ENCODE results near the gene VPS50.
"Not testable (repeated sequence)": the region's sequence is repeated elsewhere in the genome, so short reads cannot be mapped to it uniquely, and the experiment has no call there.

The VPS50 gene

GRCh38 chr7:93239824-93240223 lies 7.7 kb downstream of the VPS50 start:
- DNase-seq, result no peak

GRCh38 chr7:93242106-93242505 lies 9.9 kb downstream of the VPS50 start:
- no peak for DNase-seq

GRCh38 chr7:93245525-93246432 lies 13.6 kb downstream of the VPS50 start:
- no peak for DNase-seq

GRCh38 chr7:93249491-93250148 lies 17.5 kb downstream of the VPS50 start:
- DNase-seq, result no peak

DNA sequence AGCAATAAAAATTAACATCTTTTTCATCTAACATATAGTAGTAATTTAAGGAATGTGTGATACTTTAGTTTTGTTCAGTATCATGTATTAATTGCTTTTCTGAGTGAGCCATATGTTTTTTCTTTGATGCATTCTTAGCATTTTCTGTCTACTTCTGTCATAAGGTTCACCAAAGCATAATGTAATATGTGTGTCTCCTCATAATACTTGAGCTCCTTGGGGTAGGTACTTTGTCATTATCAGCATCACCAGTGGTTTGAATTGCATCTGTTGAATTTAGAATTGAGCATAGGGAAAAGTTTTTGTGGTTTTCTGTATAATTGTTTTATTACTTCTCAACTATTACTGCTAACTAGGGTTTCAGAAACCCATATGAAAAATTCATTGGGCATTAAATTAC lies 26.5 kb downstream of the VPS50 start:
- DNase-seq, result no peak

- DNase-seq, result no peak
Measured at GRCh38 chr7:93262535-93262934, 30.4 kb downstream of the VPS50 start.

DNA sequence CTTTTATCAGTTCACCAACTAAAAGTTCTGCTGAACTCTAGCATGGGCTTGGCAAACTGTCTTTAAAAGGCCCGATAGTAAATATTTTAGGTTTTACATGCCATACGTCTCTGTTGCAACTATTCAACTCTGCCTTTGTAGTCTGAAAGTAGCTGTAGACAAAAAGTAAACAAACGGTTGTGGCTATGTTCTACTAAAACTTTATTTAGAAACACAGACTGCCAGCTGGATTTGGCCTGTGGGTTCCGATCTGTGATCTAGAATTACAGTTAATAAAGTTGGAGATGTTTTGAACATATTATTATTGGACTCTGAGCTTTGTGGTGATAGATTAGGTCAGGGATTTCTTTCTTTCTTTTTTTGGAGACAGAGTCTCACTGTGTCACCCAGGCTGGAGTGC lies 33.1 kb downstream of the VPS50 start:
- DNase-seq, result no peak

DNA sequence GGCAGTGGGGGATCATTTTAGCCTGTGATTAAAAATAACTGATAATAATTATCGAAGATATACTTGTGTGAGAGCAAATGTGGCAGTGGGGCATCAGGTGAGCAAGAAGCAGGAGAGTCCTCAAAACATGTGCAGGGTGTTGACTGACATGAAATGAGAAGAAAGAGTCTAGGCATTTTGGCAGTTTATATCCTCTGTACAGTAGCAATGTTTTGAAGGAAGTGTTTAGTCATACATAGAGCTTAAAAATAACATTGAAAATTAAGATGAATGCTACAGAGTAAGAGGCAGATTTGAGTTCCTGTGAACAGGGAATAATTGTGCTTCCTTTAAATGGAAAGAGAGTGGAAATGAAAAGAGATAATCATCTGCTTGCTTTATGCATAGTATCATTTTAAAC lies 47.4 kb downstream of the VPS50 start:
- no peak for DNase-seq

GRCh38 chr7:93284908-93285307 lies 52.7 kb downstream of the VPS50 start:
- no peak for DNase-seq

- no peak for DNase-seq
Measured at GRCh38 chr7:93293229-93293628, 61.1 kb downstream of the VPS50 start.

DNA sequence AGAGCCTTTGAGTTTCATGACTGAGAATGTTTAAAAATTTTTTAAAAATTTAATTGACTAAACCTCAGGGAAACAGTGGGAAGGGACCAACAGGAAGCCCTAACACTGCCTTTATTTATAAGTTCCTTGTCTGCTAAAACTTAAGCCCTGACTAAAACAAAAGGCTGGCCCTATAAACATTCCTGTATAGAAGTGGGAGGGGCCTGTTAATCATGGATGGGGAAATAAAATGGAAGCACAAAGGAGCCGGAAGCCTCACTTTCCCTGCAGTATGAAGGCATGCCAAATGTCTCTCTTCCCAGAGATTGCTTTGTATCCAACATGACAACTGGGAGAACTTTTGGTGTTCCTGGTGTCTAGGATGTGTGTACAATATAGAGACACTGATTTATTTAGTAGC lies 66.0 kb downstream of the VPS50 start:
- no peak for DNase-seq

DNA sequence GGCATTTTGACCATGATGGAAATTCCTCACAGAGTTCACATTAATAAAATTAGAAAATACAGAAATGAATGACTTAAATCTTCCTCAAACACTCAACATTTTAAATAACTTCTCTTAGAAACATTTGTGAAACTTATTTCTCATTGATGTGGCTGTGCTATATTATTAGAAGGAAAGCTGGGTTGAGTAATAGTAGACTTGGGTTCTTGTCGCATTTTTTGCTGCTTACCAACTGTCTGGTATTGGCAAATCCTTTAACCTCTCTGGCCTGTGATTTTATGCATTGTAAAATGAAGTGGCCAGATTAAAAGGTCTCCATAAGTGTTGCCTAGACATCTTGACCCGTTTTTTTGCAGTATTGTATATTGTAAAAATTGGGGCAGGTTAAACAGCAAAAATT lies 66.5 kb downstream of the VPS50 start:
- no peak for DNase-seq

GRCh38 chr7:93301736-93302135 lies 69.6 kb downstream of the VPS50 start:
- DNase-seq, result no peak

- DNase-seq, result no peak
Measured at GRCh38 chr7:93307131-93307660, 75.0 kb downstream of the VPS50 start.

DNA sequence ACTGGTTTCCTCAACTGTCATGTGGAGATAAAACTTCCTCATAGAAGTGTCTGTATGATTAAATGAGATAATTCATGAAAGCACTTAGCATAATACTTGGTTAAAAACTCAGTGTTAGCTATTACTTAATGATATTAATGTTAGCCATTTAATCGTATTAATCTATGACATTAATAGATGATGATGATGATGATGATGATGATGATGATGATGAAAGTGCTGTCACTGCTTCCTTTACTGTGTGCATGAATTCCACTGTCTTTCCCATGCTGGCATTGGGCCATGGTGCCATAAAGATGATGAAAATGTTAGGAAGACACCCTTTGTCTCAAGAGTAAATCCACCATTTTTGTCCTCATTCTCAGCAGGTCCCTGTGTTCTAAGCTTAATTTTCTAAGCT lies 75.8 kb downstream of the VPS50 start:
- DNase-seq, result no peak

DNA sequence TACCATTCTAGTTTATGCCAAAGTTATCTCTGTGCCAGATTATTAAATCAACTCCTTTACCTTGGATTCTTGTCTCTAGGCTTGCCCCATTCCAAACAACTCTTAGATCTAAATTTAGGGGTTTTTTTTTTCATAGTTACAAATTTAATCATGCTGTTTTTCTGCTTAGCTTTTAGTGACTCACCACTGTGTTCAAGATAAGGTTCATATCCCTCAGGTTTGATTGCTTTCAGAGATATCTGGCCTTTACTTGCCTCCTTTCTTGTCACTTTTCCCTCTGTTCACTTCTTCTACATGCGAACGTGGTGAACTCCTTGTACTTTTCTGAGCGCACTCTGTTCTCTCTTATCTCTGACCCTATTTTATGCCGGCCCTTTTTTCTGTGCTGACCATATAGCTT lies 78.2 kb downstream of the VPS50 start:
- no peak for DNase-seq

- no peak for DNase-seq
Measured at GRCh38 chr7:93314449-93314848, 82.3 kb downstream of the VPS50 start.

DNA sequence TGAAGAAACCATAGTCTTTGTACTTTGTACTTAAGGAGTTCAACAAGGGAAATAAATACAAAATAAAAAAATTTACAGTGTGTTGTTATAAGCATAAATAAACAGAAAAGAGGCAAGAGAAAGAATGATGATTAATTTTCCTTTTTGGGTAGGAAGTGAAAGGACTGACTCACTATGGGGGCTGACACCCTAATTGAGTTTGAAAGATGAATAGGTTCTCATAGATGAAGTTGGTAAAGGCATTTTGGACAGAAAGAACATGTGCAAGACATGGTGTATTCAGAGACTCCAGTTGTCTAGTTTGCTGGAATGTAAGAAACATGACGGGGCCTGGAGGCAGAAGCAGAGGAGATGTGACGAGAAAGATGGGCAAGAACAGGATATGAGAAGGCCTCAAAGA lies 83.7 kb downstream of the VPS50 start:
- DNase-seq, result no peak

GRCh38 chr7:93316730-93317129 lies 84.6 kb downstream of the VPS50 start:
- no peak for DNase-seq

- DNase-seq, result no peak
Measured at GRCh38 chr7:93320887-93321286, 88.7 kb downstream of the VPS50 start.

- not testable (repeated sequence) for DNase-seq
Measured at GRCh38 chr7:93326291-93326690, 94.1 kb downstream of the VPS50 start.

DNA sequence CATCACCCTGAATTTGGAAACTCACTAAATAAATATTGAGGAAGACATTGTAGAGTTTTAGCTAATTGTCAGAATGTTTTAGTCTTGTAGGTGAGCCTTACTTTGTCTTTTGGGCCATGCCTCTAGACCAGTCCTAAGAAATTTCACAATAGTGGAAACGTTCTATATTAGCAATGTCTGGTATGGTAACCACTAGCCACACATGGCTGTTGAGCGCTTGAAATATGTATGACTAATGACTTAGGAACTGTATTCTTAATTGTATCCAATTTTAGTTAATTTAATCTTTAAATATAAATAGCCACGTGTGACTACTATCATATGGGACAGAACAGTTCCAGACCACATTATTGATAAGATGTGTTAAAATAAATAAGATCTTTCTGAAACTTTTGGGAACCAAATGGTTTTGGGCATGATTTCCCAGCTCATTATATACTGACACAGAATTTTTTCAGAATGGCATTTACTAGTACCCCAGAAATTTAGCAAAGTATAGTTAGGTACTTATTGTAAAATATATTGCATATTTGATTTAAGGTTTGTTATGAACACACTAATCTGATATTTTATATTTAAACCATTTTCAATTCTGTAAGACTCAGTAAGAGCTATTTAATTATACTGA lies 95.0 kb downstream of the VPS50 start:
- no peak for DNase-seq

DNA sequence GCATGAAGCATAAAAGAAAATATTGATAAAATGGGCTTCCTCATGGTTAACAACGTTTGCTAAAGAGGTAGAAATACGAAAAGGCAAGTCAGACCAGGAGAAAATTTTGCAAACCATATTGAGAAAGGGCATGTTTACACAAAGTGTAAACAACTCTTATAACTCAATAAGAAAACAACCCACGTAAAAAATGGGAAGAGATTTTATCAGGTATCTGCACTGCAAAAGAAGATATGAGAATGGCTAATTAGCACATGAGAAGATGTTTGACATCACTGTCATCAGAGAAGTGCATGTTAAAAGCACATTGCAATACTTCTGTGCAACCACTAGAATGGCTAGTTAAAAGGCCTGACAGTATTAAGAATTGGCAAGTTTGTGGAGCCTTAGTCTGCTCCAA lies 99.5 kb downstream of the VPS50 start:
- DNase-seq, result no peak

DNA sequence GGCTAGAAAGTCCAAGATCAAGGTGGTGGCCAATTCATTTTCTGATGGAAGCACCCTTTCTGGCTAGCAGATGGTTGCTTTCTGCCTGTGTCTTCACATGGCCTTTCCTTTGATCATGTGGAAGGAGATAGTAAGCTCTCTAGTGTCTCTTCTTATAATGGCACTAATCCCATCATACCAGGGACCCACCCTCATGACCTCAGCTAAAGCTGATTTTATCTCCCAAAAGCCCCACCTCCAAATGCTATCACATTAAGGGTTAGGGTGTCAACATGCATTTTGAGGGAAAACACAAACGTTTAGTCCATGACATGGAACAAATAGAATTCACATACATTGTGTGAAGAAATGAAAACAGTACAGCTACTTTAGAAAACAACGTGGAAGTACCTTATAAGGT lies 100.0 kb downstream of the VPS50 start:
- DNase-seq, result no peak
